ENCODE measurements around the gene SKAP1.
"Not testable (repeated sequence)": the region's sequence is repeated elsewhere in the genome, so short reads cannot be mapped to it uniquely, and the experiment has no call there.

SKAP1 gene

DNA sequence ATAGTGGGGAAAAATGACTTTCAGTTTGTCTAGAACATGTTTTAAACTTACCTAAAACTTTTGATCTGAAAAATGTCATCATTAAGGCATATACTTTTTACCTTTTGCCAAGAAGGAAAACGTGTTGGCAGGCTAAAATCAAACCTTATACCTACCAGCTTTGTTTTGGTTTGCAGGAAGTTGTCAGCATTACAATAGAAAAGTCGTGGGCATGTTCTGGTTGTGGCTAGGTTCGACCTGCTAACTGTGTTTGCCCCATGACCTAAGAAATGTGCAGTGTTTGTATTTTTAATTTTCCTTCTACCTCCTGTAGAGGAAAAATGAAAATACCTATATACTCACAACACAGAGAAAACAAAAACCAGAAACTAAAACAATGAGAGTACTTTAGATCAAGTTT, 13.0 kb downstream of the SKAP1 start:
- Mint-ChIP-seq H3K9me3 (no peaks in the 10 kb centered on the region), H3K36me3 (peaks cover 58% of the 10 kb centered on the region), H3K4me3 (no peak overlapping the region), H3K27ac (peak overlapping the region; percentile 28), H3K27me3 (no peaks in the 10 kb centered on the region), H3K4me1 (peaks cover 80% of the 10 kb centered on the region)
- CTCF ChIA-PET: interaction anchor here (0.9 kb wide), 1 partner anchor 83 kb away, joined by 3 read pairs; no protein-coding TSS in a partner anchor
- no peak for DNase-seq

DNA sequence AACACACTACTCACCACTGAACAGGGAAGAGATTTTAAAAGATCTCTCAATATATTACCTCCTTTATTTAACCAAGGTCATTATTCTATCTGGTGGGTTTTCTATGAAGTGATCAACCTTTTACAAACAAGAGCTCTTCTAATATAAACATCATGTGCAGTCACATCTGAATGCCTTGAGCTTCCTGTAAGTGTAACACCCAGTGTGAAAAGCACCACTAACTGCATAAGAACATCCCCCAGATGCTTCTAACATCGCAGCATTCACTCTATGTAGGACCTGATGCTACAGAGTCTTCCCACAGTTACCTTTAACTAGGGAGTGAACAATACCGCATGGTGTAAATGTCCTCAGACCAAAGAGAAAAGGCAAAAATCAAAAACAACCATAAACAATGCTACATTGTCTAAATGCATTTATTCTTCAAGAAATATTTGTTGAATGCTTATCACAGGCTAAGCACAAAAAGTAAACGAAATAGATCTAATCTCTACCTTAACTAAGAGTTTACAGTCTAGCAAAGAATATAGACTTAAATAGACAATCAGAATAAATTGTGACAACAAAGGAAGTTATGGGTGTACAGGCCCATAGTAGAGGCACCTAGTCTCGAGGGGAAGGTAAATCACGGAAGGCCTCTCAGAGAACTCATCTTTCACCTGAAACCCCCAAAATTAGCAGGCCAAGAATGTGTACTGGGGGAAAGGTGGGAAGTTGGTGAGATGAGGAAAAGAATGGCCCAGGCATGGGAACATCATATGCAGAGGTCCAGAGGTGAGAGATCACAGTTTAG, 16.2 kb downstream of the SKAP1 start:
- CTCF ChIA-PET: interaction anchor here (0.6 to 1.7 kb wide), 3 partner anchors 15 to 743 kb away, joined by 3 read pairs; no protein-coding TSS in a partner anchor
- DNase-seq: no peak
- peaks cover 76% of the 10 kb centered on the region for H3K4me1 Mint-ChIP-seq
- no peaks in the 10 kb centered on the region for H3K27me3 Mint-ChIP-seq
- H3K27ac Mint-ChIP-seq: peak overlapping the region; percentile 76
- peak overlapping the region; percentile 27 for H3K4me3 Mint-ChIP-seq
- no peaks in the 10 kb centered on the region for H3K9me3 Mint-ChIP-seq
- H3K36me3 Mint-ChIP-seq: peaks cover 61% of the 10 kb centered on the region

DNA sequence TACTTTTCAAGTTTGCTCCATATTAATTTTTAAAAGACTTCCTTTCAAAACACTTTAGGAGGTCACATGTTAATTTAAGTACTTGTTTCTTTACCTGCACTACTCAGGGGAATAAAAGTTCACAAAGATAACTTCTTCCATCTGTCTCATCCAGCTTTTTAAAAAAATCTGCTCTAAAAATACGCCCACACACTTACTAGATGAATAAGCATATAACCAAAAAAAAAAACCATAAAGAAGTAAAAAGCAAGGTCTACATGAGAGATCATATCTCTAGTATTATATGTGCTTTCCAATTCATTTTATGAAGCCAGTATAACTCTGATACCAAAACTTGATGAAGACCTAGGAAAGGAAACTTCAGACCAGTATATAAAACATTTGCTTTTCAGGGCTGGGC, 17.2 kb downstream of the SKAP1 start:
- CTCF ChIA-PET: interaction anchor here (0.6 to 1.7 kb wide), 2 partner anchors 16 to 180 kb away, joined by 3 read pairs; no protein-coding TSS in a partner anchor
- Mint-ChIP-seq H3K36me3 (peaks cover 61% of the 10 kb centered on the region), H3K27ac (peak overlapping the region; percentile 3), H3K4me3 (no peak overlapping the region), H3K4me1 (peaks cover 72% of the 10 kb centered on the region), H3K27me3 (no peaks in the 10 kb centered on the region), H3K9me3 (no peaks in the 10 kb centered on the region)
- no peak for DNase-seq

DNA sequence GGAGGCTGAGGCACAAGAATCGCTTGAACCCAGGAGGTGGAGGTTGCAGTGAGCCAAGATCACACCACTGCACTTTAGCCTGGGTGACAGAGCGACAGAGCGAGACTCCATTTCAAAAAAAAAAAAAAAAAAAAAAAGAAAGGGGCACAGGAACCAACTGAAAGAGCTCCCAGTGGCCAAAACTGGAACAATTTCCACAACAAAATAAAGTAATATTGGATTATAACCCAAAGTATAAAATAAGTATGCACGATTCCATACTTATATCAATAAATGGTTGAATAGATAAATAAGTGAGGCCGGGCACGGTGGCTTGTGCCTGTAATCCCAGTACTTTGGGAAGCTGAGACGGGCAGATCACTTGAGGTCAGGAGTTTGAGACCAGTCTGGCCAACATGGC, 19.2 kb downstream of the SKAP1 start:
- H3K27me3 Mint-ChIP-seq, H3K9me3 Mint-ChIP-seq, CTCF ChIA-PET, DNase-seq, H3K4me3 Mint-ChIP-seq, H3K27ac Mint-ChIP-seq: not testable (repeated sequence)
- H3K36me3 Mint-ChIP-seq: peaks cover 57% of the 10 kb centered on the region
- H3K4me1 Mint-ChIP-seq: peaks cover 65% of the 10 kb centered on the region

DNA sequence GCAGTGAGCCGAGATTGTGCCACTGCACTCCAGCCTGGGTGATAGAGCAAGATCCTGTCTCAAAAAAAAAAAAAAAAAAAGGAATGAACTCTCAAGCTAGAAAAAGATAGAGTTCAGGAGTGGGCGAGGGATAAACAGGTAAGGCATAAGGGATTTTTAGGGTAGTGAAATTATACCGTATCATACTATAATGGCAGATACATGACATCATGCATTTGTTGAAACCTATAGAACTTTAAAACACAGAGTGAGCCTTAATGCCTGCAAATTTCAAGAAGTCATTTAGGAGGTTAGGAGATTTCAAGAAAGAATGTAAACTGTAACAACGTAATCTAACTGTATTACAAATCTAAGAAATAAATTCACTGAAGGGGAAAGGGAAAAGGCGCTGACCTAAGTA, 20.4 kb downstream of the SKAP1 start:
- CTCF ChIA-PET: interaction anchor here (0.9 kb wide), 2 partner anchors 17 to 19 kb away, joined by 3 to 4 read pairs; no protein-coding TSS in a partner anchor
- DNase-seq: no peak
- Mint-ChIP-seq H3K36me3 (peaks cover 55% of the 10 kb centered on the region), H3K27me3 (no peaks in the 10 kb centered on the region), H3K27ac (no peak overlapping the region), H3K4me1 (peaks cover 56% of the 10 kb centered on the region), H3K4me3 (no peak overlapping the region), H3K9me3 (no peaks in the 10 kb centered on the region)

DNA sequence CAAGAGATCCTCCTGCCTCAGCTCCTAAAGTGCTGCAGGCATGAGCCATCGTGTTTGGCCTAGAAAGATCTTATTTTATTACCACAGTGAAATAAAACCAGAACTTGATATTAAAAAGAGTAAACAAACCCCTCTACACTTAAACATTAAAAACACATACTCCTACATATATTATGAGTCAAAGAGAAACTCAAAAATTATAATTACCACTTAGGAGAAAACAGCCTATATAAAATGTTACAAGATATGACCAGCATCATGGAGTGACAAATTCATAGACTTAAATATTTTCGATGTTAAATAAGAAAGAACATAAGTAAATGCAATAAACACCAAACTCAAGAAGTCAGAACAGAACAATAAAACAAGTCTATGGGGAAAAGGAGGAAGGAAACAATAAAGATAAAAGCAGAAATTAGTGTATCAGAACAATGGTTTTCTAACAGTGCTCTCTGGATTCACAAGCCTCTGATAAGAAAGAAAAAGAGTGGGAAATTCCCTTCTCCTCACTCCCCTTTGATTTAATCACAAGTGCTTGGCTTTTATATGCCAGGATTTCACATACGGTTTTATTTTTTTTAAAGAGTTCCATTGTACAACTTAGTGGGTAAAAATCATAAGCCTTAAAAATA, 23.0 kb downstream of the SKAP1 start:
- H3K27ac Mint-ChIP-seq: no peak overlapping the region
- peaks cover 38% of the 10 kb centered on the region for H3K4me1 Mint-ChIP-seq
- no peaks in the 10 kb centered on the region for H3K27me3 Mint-ChIP-seq
- peaks cover 52% of the 10 kb centered on the region for H3K36me3 Mint-ChIP-seq
- CTCF ChIA-PET: no interaction called here
- H3K9me3 Mint-ChIP-seq: no peaks in the 10 kb centered on the region
- H3K4me3 Mint-ChIP-seq: no peak overlapping the region
- DNase-seq: no peak

DNA sequence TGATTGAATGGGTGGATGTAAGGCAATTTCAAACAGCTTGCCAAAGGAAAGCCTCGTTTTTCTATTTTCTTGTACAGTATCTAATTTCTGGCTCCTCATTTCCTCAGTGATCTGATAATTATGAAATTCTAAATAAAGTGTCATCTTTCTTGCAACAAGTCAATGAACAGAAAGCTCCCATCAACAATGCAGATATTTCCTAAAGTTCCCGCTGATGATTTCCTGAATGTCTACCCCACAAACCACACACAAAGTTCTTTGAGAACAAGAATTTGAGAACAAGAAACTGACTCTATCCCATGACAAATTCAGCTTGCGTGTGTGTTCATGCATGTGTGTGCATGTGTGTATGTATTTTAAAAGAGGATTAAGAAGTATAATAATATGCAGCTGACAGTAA, 35.2 kb downstream of the SKAP1 start:
- peaks cover 23% of the 10 kb centered on the region for H3K4me1 Mint-ChIP-seq
- no peak overlapping the region for H3K4me3 Mint-ChIP-seq
- CTCF ChIA-PET: interaction anchor here (0.9 kb wide), 1 partner anchor 45 kb away, joined by 3 read pairs; no protein-coding TSS in a partner anchor
- DNase-seq: no peak
- no peaks in the 10 kb centered on the region for H3K9me3 Mint-ChIP-seq
- peaks cover 55% of the 10 kb centered on the region for H3K36me3 Mint-ChIP-seq
- H3K27me3 Mint-ChIP-seq: no peaks in the 10 kb centered on the region
- H3K27ac Mint-ChIP-seq: no peak overlapping the region

DNA sequence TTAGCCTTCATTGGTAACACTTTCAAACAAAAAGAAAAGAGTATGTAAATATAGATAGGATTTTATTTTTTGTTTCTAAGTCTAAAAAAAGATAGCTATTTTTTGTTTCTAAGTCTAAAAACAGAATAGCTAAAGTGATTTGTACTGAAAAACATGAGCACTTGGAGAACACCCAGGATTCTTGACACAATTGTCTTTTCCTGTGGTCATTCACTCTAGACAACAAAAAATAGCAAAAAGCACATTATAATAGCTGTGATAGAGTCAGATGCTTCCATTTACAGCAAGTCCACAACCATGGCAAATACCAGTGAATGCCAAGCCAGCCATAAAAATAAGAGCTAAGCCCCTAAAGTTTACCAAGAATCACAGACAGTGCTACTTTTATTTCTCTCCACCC, 36.7 kb downstream of the SKAP1 start:
- no peaks in the 10 kb centered on the region for H3K9me3 Mint-ChIP-seq
- H3K36me3 Mint-ChIP-seq: peaks cover 57% of the 10 kb centered on the region
- no peak overlapping the region for H3K4me3 Mint-ChIP-seq
- H3K4me1 Mint-ChIP-seq: peaks cover 24% of the 10 kb centered on the region
- no peak overlapping the region for H3K27ac Mint-ChIP-seq
- H3K27me3 Mint-ChIP-seq: no peaks in the 10 kb centered on the region
- no peak for DNase-seq
- CTCF ChIA-PET: interaction anchor here (1.0 to 1.4 kb wide), 3 partner anchors 16 to 64 kb away, joined by 3 read pairs; no protein-coding TSS in a partner anchor

DNA sequence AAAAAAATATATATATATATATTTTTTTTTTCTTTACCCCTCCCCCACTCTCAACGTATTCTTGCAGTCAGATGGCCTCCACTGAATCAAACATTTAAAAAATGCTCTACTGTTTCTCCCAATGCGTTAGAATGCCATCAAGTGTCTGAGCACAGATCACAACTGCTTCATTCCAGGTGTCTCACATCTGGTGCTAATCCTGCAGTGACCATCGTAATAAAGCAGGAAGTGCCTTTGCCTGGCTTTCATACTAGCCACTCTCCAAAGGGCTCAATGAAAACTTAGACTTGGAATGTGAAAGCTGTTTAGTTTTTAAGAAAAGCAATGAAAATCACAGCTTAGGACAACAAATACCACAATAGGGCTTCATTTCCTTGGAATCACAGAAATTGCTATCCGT, 37.2 kb downstream of the SKAP1 start:
- H3K4me3 Mint-ChIP-seq: no peak overlapping the region
- no peaks in the 10 kb centered on the region for H3K27me3 Mint-ChIP-seq
- DNase-seq: no peak
- no peak overlapping the region for H3K27ac Mint-ChIP-seq
- peaks cover 24% of the 10 kb centered on the region for H3K4me1 Mint-ChIP-seq
- H3K36me3 Mint-ChIP-seq: peaks cover 57% of the 10 kb centered on the region
- CTCF ChIA-PET: interaction anchor here (1.0 to 1.5 kb wide), 4 partner anchors 9 to 65 kb away, joined by 3 to 5 read pairs (median 3); no protein-coding TSS in a partner anchor
- H3K9me3 Mint-ChIP-seq: no peaks in the 10 kb centered on the region

DNA sequence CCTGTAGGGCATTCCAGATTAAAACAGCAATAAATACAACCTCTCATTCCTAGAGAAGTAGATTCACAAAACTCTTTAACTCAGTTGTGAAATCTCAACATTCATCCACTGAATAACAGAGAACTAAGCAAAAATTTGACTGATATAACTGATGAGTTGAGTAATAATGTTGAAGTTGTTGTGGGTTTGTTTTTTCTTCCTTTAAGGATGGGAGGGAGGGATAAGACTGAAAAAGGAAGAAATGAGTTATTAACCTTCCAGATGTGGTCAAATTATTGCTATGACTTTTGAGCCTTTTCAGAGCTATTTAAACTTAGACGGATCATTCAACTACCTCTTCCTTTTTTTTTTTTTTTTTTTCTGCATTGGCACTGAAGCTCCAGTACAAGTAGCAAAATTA, 38.6 kb downstream of the SKAP1 start:
- CTCF ChIA-PET: interaction anchor here (0.7 to 1.5 kb wide), 2 partner anchors 10 to 61 kb away, joined by 3 to 5 read pairs; no protein-coding TSS in a partner anchor
- Mint-ChIP-seq H3K27me3 (no peaks in the 10 kb centered on the region), H3K4me1 (peaks cover 26% of the 10 kb centered on the region), H3K9me3 (no peaks in the 10 kb centered on the region), H3K4me3 (no peak overlapping the region), H3K36me3 (peaks cover 60% of the 10 kb centered on the region), H3K27ac (no peak overlapping the region)
- no peak for DNase-seq

DNA sequence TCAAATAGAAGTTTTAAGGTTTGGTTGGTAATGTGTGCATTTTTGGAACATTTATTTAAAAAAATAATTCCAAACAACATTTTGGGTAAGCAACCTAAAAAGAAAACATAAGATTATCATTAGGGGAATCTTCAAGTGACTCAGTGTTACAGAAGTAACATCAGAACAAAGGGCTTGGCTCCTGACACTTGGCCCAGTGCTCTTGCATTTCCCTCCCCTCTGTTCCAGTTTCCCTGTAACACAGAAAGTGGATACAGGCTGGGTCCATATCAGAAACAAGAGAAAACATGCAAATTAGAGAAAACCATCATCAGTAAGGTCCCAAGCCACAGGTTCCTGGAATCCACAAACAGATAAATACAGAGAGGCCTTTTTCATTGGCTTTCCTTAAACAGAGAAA, 40.1 kb downstream of the SKAP1 start:
- DNase-seq: no peak
- CTCF ChIA-PET: no interaction called here
- peaks cover 21% of the 10 kb centered on the region for H3K4me1 Mint-ChIP-seq
- no peak overlapping the region for H3K27ac Mint-ChIP-seq
- peaks cover 55% of the 10 kb centered on the region for H3K36me3 Mint-ChIP-seq
- H3K4me3 Mint-ChIP-seq: no peak overlapping the region
- H3K27me3 Mint-ChIP-seq: no peaks in the 10 kb centered on the region
- H3K9me3 Mint-ChIP-seq: no peaks in the 10 kb centered on the region

DNA sequence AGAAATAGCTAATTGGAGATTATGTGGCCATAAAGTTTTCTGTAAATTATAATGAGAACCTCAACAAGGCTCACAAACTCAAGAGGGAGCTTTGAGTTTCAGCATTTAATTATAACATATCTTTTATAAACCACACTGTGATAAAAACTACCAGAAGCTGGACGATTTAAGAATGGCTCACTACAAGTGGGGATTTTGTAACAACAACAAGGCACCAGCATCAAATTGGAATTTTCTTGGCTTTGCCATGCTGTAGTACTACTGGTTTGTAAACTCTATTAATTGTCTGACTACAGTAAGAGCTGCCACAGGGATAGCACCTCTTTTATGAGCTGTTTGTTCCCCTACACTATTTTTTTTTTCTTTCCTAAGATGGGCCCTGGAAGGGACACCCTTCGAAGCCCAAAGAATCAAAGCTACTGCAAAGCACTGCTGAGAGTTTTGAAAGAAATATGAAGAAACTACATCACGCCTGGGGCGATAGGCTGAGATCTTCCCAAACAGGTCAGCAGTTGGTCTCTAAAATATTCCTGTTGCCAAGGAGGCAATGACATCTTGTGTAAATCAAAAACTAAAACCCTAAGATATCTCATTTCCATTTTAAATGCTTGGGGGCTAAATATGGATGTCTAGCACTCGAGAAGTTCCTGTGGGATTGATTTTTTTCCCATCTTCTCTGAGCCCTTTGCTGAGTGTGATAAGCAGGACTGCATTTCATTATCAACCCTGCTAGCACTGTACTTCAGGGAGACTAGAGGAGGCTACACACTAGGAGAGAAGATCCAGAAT, 40.9 kb downstream of the SKAP1 start:
- Mint-ChIP-seq H3K27ac (no peak overlapping the region), H3K9me3 (no peaks in the 10 kb centered on the region), H3K4me3 (no peak overlapping the region), H3K36me3 (peaks cover 55% of the 10 kb centered on the region), H3K4me1 (peaks cover 20% of the 10 kb centered on the region), H3K27me3 (no peaks in the 10 kb centered on the region)
- CTCF ChIA-PET: interaction anchor here (0.6 kb wide), 1 partner anchor 51 kb away, joined by 4 read pairs; no protein-coding TSS in a partner anchor
- no peak for DNase-seq

DNA sequence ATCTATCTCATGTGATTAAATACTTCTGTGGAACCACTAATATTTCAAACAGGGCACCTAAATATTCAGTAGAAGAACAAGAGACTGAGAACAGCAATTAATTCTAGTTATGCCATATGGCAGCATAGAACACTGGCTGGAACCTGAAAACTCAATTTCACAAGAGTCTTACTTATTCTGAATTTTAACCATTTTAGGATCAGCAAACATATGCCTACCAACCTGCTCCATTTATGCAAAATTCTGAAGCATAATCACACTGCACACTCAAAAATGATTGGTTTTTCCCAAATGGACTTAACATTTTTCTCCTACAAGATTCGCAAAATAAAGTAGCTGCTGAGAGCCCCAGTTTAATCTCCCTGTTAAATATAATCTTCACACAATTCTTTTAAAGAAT, 43.2 kb downstream of the SKAP1 start:
- Mint-ChIP-seq H3K4me1 (peaks cover 18% of the 10 kb centered on the region), H3K36me3 (peaks cover 64% of the 10 kb centered on the region), H3K4me3 (no peak overlapping the region), H3K9me3 (no peaks in the 10 kb centered on the region), H3K27me3 (no peaks in the 10 kb centered on the region), H3K27ac (no peak overlapping the region)
- CTCF ChIA-PET: interaction anchor here (1.2 kb wide), 1 partner anchor 9 kb away, joined by 3 read pairs; no protein-coding TSS in a partner anchor
- no peak for DNase-seq

DNA sequence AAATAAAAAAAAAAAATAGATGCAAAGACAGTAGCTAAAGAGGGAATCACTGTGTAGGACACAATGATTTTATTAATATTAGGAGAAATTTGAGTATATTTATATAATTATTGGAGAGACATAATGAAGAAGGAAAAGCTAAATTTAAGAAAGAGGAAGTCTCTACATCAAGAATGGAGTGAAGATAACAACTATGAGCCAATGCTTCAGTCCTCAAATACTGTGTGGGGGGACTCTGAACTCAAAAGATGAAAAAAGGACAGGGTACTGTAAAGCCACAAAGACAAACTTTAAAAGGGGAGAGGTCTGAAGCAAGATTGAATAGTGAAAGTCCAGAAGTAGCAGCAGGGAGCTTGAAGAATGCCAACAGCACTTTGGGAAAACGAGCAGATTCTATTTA, 44.7 kb downstream of the SKAP1 start:
- CTCF ChIA-PET: no interaction called here

More for the DNA sequence above, 44.7 kb downstream of the SKAP1 start:
- Mint-ChIP-seq H3K27ac (peak overlapping the region; percentile 3), H3K4me1 (peaks cover 16% of the 10 kb centered on the region), H3K27me3 (no peaks in the 10 kb centered on the region), H3K36me3 (peaks cover 67% of the 10 kb centered on the region), H3K9me3 (no peaks in the 10 kb centered on the region), H3K4me3 (no peak overlapping the region)
- DNase-seq: no peak
